HEK293 (cell line): Measurements from ENCODE around the gene RBM14.

Source experiments
- CTCF ChIA-PET: fragments of 350-600 bp; formaldehyde crosslinking; extraction: SDS; loops from one replicate; lab custom pipeline; 2021; ENCODE audit warnings: antibody characterized with exemption; lab: Yijun Ruan, JAX
- POLR2A ChIA-PET: fragments of 300-600 bp; formaldehyde crosslinking; extraction: SDS; loops from one replicate; lab custom pipeline; 2020; ENCODE audit warnings: antibody characterized with exemption, inconsistent platforms; lab: Yijun Ruan, JAX
- H3K27ac ChIP-seq: fragments of 200-500 bp; sonication (Bioruptor generic); 2 replicates; pipeline ENCODE4 v1.5.1; 2014; ENCODE audit warnings: low read depth, low read length, control low read depth, inconsistent platforms; ENCODE audit errors: extremely low read depth
- H3K36me3 ChIP-seq, 2 experiments: fragments of 200-500 bp in 1 of 2; sonication (Bioruptor generic) in 1 of 2; 1 replicate in 1 of 2; 2 replicates in 1 of 2; pipeline ENCODE4 v1.5.1; 2014 to 2017; ENCODE audit warnings: inconsistent platforms in 2 of 2, low read length in 2 of 2; ENCODE audit not compliant: control insufficient read depth in 2 of 2, insufficient read depth in 1 of 2
- H3K4me1 ChIP-seq: fragments of 200-500 bp; sonication (Bioruptor generic); 2 replicates; pipeline ENCODE4 v1.5.1; 2014; ENCODE audit warnings: mild to moderate bottlenecking, low read length, inconsistent platforms; ENCODE audit not compliant: control insufficient read depth, insufficient read depth
- H3K4me3 ChIP-seq: 2 replicates; pipeline ENCODE4 v1.5.1; 2011; ENCODE audit warnings: low read depth, mild to moderate bottlenecking, control low read depth, low read length, moderate library complexity
- H3K9me3 ChIP-seq: fragments of 200-500 bp; sonication (Bioruptor generic); 2 replicates; pipeline ENCODE4 v1.5.1; 2014; ENCODE audit warnings: low read depth, low read length, inconsistent platforms; ENCODE audit not compliant: control insufficient read depth, insufficient read depth
- AEBP2 ChIP-seq: fragments of 450-650 bp; formaldehyde crosslinking; IDR thresholded peaks from 2 replicates; pipeline ENCODE4 v1.5.1; 2016; ENCODE audit warnings: missing biosample characterization, missing genetic modification characterization, borderline replicate concordance
- CTCF ChIP-seq: fragments of 450-650 bp; formaldehyde crosslinking; IDR thresholded peaks from 2 replicates; pipeline ENCODE4 v1.5.1; 2016; ENCODE audit warnings: missing biosample characterization, missing genetic modification characterization
- ELK4 ChIP-seq: IDR thresholded peaks from 2 replicates; pipeline ENCODE4 v1.6.1; 2011; ENCODE audit warnings: mild to moderate bottlenecking, low read depth, low read length, borderline replicate concordance
- KLF10 ChIP-seq: fragments of 450-650 bp; IDR thresholded peaks from 2 replicates; pipeline ENCODE4 v1.5.1; 2018; ENCODE audit warnings: missing biosample characterization, mild to moderate bottlenecking, missing genetic modification characterization
- PBX3 ChIP-seq: sonication (generic); formaldehyde crosslinking; IDR thresholded peaks from 2 replicates; pipeline ENCODE4 v1.8.1; 2022; ENCODE audit warnings: mild to moderate bottlenecking, moderate library complexity, missing genetic modification reagents
- SETDB1 ChIP-seq: IDR thresholded peaks from one replicate; pipeline ENCODE4 v1.6.1; 2017; ENCODE audit warnings: mild to moderate bottlenecking, low read length, moderate library complexity, mixed read lengths; ENCODE audit not compliant: insufficient read length
- ZNF10 ChIP-seq: fragments of 450-650 bp; formaldehyde crosslinking; IDR thresholded peaks from 2 replicates; pipeline ENCODE4 v1.5.1; 2017; ENCODE audit warnings: missing biosample characterization, missing genetic modification characterization
- ZNF132 ChIP-seq: fragments of 450-650 bp; formaldehyde crosslinking; IDR thresholded peaks from 2 replicates; pipeline ENCODE4 v1.5.1; 2017; ENCODE audit warnings: missing biosample characterization, missing genetic modification characterization, borderline replicate concordance
- ZNF280C ChIP-seq: fragments of 450-650 bp; formaldehyde crosslinking; IDR thresholded peaks from 2 replicates; pipeline ENCODE4 v1.5.1; 2016; ENCODE audit warnings: missing biosample characterization, missing genetic modification characterization
- ZNF302 ChIP-seq: fragments of 450-650 bp; formaldehyde crosslinking; IDR thresholded peaks from 2 replicates; pipeline ENCODE4 v1.5.1; 2016; ENCODE audit warnings: missing biosample characterization, missing genetic modification characterization, low read depth
- ZNF354C ChIP-seq: fragments of 450-650 bp; formaldehyde crosslinking; IDR thresholded peaks from 2 replicates; pipeline ENCODE4 v1.5.1; 2016; ENCODE audit warnings: missing biosample characterization, missing genetic modification characterization, low read depth, borderline replicate concordance
- ZNF514 ChIP-seq: fragments of 450-650 bp; formaldehyde crosslinking; IDR thresholded peaks from 2 replicates; pipeline ENCODE4 v1.5.1; 2016; ENCODE audit warnings: missing biosample characterization, missing genetic modification characterization
- ZNF558 ChIP-seq: fragments of 450-650 bp; formaldehyde crosslinking; IDR thresholded peaks from 2 replicates; pipeline ENCODE4 v1.5.1; 2016; ENCODE audit warnings: missing biosample characterization, missing genetic modification characterization
- ZNF76 ChIP-seq: fragments of 450-650 bp; formaldehyde crosslinking; IDR thresholded peaks from 2 replicates; pipeline ENCODE4; 2016; ENCODE audit warnings: low read depth, missing biosample characterization, missing genetic modification characterization, borderline replicate concordance
- ZNF792 ChIP-seq: fragments of 450-650 bp; formaldehyde crosslinking; IDR thresholded peaks from 2 replicates; pipeline ENCODE4 v1.5.1; 2016; ENCODE audit warnings: missing biosample characterization, missing genetic modification characterization
- ZSCAN16 ChIP-seq: fragments of 450-650 bp; formaldehyde crosslinking; IDR thresholded peaks from 2 replicates; pipeline ENCODE4 v1.5.1; 2016; ENCODE audit warnings: missing biosample characterization, missing genetic modification characterization

Gene RBM14

GRCh38 chr11:66632952-66633351, 16.5 kb downstream of the RBM14 start:
- POLR2A ChIA-PET: interaction anchor here (1.0 kb wide), 1 partner anchor 16 kb away, joined by 6 read pairs; the partner anchor contains the start of gene RBM14

More at GRCh38 chr11:66632952-66633351, 16.5 kb downstream of the RBM14 start:
- Histone ChIP-seq H3K36me3 (peaks cover 11 to 55% of the 10 kb centered on the region in 2 experiments; a peak in 2 of 3 replicates), H3K27ac (no peak overlapping the region)
- CTCF ChIA-PET: no interaction called here
- TF ChIP-seq KLF10 (tag by site-specific recombination) (no peak), ZSCAN16 (tag by site-specific recombination) (no peak), AEBP2 (no peak), ZNF280C (tag by site-specific recombination) (no peak), ZNF558 (tag by site-specific recombination) (no peak), ELK4 (no peak), CTCF (no peak), ZNF514 (tag by site-specific recombination) (no peak), ZNF10 (no peak), ZNF354C (tag by site-specific recombination) (no peak), ZNF132 (tag by site-specific recombination) (no peak), ZNF302 (tag by site-specific recombination) (no peak), ZNF76 (tag by site-specific recombination) (no peak), PBX3 (CRISPR knock-in tag) (no peak), ZNF792 (tag by site-specific recombination) (no peak), SETDB1 (no peak)
- TF ChIP-seq, all 188 proteins: peak for 0
- no peaks in the 10 kb centered on the region for H3K9me3 ChIP-seq
- no peak overlapping the region for H3K4me3 ChIP-seq
- no peaks in the 10 kb centered on the region; the same call in 1 of the 2 replicates for H3K4me1 ChIP-seq
